CD14-positive monocyte (primary cell): ENCODE results near the gene SELENOK. TPM values are rescaled to one million over a fixed set of nuclear protein-coding genes. Genes with fewer than 3 reads are reported as not detected.

Experiments
- DNase-seq, 3 donors: peaks; one replicate each; pipeline ENCODE4 v3.0.0-alpha.2; 2011 to 2022
- H2AFZ ChIP-seq: 2 replicates; pipeline ENCODE4 v1.6.0; 2012; ENCODE audit warnings: mild to moderate bottlenecking, low read depth, low read length, inconsistent platforms; ENCODE audit not compliant: insufficient read depth, poor library complexity, severe bottlenecking
- H3K27ac ChIP-seq, 2 donors: 1 replicate in 1 of 2; 2 replicates in 1 of 2; pipeline ENCODE4 v1.5.1; 2012 to 2013; ENCODE audit warnings: low read length in 2 of 2, control low read depth in 1 of 2, inconsistent platforms in 1 of 2, low read depth in 1 of 2, mild to moderate bottlenecking in 1 of 2
- H3K27me3 ChIP-seq, 2 donors: one replicate each; pipeline versions ENCODE4 v1.6.0 to v1.6.1; 2011 to 2013; ENCODE audit warnings: low read length in 2 of 2; ENCODE audit not compliant: control insufficient read depth in 2 of 2, insufficient read depth in 2 of 2
- H3K36me3 ChIP-seq, 2 donors: replicated peaks in 1 of 2; 1 replicate in 1 of 2; 2 replicates in 1 of 2; pipeline versions ENCODE4 v1.5.1 to v1.6.1; 2012 to 2013; ENCODE audit warnings: low read length in 2 of 2, control low read depth in 1 of 2, inconsistent platforms in 1 of 2, mild to moderate bottlenecking in 1 of 2; ENCODE audit not compliant: insufficient read depth in 2 of 2, control insufficient read depth in 1 of 2
- H3K4me1 ChIP-seq, 2 donors: 1 replicate in 1 of 2; 2 replicates in 1 of 2; pipeline versions ENCODE4 v1.5.1 to v1.6.1; 2012 to 2013; ENCODE audit warnings: low read length in 2 of 2, control low read depth in 1 of 2, inconsistent platforms in 1 of 2, mild to moderate bottlenecking in 1 of 2, moderate library complexity in 1 of 2; ENCODE audit not compliant: insufficient read depth in 2 of 2, control insufficient read depth in 1 of 2
- H3K4me2 ChIP-seq: replicated peaks from 2 replicates; pipeline ENCODE3; 2012; ENCODE audit warnings: low read length, moderate library complexity, mild to moderate bottlenecking; ENCODE audit not compliant: poor library complexity, severe bottlenecking; ENCODE audit errors: extremely low read depth
- H3K4me3 ChIP-seq, 3 experiments: fragments of 200-600 bp in 1 of 3; sonication (generic) in 1 of 3; replicated peaks in 1 of 3; 1 replicate in 2 of 3; 2 replicates in 1 of 3; pipeline ENCODE4 v1.5.1; 2011 to 2013; ENCODE audit warnings: low read length in 3 of 3, mild to moderate bottlenecking in 3 of 3, control low read depth in 2 of 3, low read depth in 2 of 3, inconsistent platforms in 1 of 3, moderate library complexity in 1 of 3
- H3K79me2 ChIP-seq: 2 replicates; pipeline ENCODE4 v1.6.0; 2012; ENCODE audit warnings: mild to moderate bottlenecking, control low read depth, inconsistent platforms, low read length, moderate library complexity; ENCODE audit not compliant: insufficient read depth
- H3K9ac ChIP-seq: 2 replicates; pipeline ENCODE4 v1.6.0; 2017; ENCODE audit warnings: low read length, mild to moderate bottlenecking; ENCODE audit not compliant: insufficient read depth, poor library complexity, severe bottlenecking
- H3K9me3 ChIP-seq, 2 donors: replicated peaks in 1 of 2; 1 replicate in 1 of 2; 2 replicates in 1 of 2; pipeline versions ENCODE4 v1.5.1 to v1.6.1; 2012 to 2013; ENCODE audit warnings: low read length in 2 of 2, control low read depth in 1 of 2; ENCODE audit not compliant: control insufficient read depth in 1 of 2, insufficient read depth in 1 of 2
- H4K20me1 ChIP-seq: 2 replicates; pipeline ENCODE4 v1.6.0; 2012; ENCODE audit warnings: mild to moderate bottlenecking, low read length, control low read depth, moderate library complexity; ENCODE audit not compliant: insufficient read depth
- H3K27ac Mint-ChIP-seq, 7 donors: one replicate each; pipeline ENCODE4 v1.8.0; 2020; ENCODE audit warnings: mild to moderate bottlenecking in 7 of 7, mixed read lengths in 7 of 7, moderate library complexity in 6 of 7, inconsistent platforms in 2 of 7
- H3K27me3 Mint-ChIP-seq, 3 donors: one replicate each; pipeline ENCODE4 v1.8.0; 2021 to 2022; ENCODE audit warnings: low read depth in 3 of 3, mild to moderate bottlenecking in 3 of 3, mixed read lengths in 3 of 3, moderate library complexity in 3 of 3, inconsistent platforms in 1 of 3
- H3K36me3 Mint-ChIP-seq, 2 donors: one replicate each; pipeline ENCODE4 v1.8.0; 2020; ENCODE audit warnings: mixed read lengths in 2 of 2, inconsistent platforms in 1 of 2, mild to moderate bottlenecking in 1 of 2
- H3K4me1 Mint-ChIP-seq: one replicate; pipeline ENCODE4 v1.8.0; 2020; ENCODE audit warnings: mild to moderate bottlenecking, mixed read lengths
- H3K4me3 Mint-ChIP-seq, 2 donors: one replicate each; pipeline ENCODE4 v1.8.0; 2020; ENCODE audit warnings: mild to moderate bottlenecking in 2 of 2, mixed read lengths in 2 of 2, moderate library complexity in 1 of 2
- H3K9me3 Mint-ChIP-seq, 7 donors: one replicate each; pipeline ENCODE4 v1.8.0; 2020 to 2022; ENCODE audit warnings: mixed read lengths in 7 of 7, mild to moderate bottlenecking in 6 of 7, moderate library complexity in 6 of 7, inconsistent platforms in 2 of 7
- WGBS: methylation state at CpG from one replicate; pipeline ENCODE4 v1.1.5; 2013; ENCODE audit warnings: missing lambda C conversion rate; ENCODE audit not compliant: insufficient coverage; 5-methylcytosine and 5-hydroxymethylcytosine counted together
- intact Hi-C, 2 donors: fragments of 100-400 bp; cut with micrococcal nuclease; formaldehyde crosslinking; loops; one replicate each; pipeline versions ENCODE4 v1.15.0 to v1.15.1; 2023
- polyA plus RNA-seq, 3 donors: library from polyadenylated mRNA; depleted of rRNA in 1 of 3; unstranded in 2 of 3; stranded (reverse) in 1 of 3; fragments of 300-500 nt in 2 of 3; fragments of >200 nt in 1 of 3; fragmentation: Illumina TruSeq in 2 of 3; gene quantifications; 1 replicate in 2 of 3; 2 replicates in 1 of 3; pipeline ENCODE4 v1.2.3, GENCODE V29; 2012 to 2021
- TF ChIP-seq, protein P1 (sequence below): fragments of 200-600 bp; IDR thresholded peaks from one replicate; pipeline ENCODE4 v1.8.0; 2022; ENCODE audit warnings: antibody characterized with exemption, mild to moderate bottlenecking

Gene SELENOK
- polyA plus RNA-seq, 3 donors: 96.4 to 117 (median 105) TPM

DNA sequence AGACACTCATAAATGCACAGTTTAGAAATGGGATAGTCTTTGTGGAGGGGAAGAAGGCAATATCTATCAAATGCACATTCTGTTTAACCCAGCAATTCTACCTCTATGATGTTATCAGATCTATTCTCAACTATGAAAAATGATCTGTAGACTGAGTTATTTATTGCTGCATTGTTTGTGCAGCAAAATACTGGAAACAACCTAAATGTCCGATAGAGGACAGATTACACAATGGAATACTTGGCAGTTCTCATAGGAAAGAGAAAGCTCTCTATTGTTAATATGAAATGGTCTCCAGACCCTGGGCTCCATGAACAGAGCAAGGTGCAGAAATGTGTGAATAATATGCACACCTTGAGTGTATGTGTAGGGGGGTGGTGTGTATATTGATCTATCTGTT lies 49.0 kb upstream of the SELENOK start:
- Histone ChIP-seq H3K36me3 (no peaks in the 10 kb centered on the region), H3K9me3 (peaks cover 6 to 7% of the 10 kb centered on the region in 2 donors), H2AFZ (no peak overlapping the region), H3K27ac (no peak overlapping the region), H3K9ac (no peak overlapping the region), H3K27me3 (peaks cover 3% of the 10 kb centered on the region in 2 donors), H3K79me2 (no peaks in the 10 kb centered on the region), H3K4me1 (no peaks in the 10 kb centered on the region), H3K4me3 (no peak overlapping the region), H3K4me2 (no peak overlapping the region), H4K20me1 (no peaks in the 10 kb centered on the region)
- no CpG with 5 or more reads among the region's 1 CpG for WGBS
- H3K27ac Mint-ChIP-seq: no peak overlapping the region
- peaks cover 2 to 14% (median 10%) of the 10 kb centered on the region in 3 donors for H3K27me3 Mint-ChIP-seq
- no peak for DNase-seq
- peaks cover 0 to 15% (median 8%) of the 10 kb centered on the region in 7 donors for H3K9me3 Mint-ChIP-seq
- TF ChIP-seq, protein P1, sequence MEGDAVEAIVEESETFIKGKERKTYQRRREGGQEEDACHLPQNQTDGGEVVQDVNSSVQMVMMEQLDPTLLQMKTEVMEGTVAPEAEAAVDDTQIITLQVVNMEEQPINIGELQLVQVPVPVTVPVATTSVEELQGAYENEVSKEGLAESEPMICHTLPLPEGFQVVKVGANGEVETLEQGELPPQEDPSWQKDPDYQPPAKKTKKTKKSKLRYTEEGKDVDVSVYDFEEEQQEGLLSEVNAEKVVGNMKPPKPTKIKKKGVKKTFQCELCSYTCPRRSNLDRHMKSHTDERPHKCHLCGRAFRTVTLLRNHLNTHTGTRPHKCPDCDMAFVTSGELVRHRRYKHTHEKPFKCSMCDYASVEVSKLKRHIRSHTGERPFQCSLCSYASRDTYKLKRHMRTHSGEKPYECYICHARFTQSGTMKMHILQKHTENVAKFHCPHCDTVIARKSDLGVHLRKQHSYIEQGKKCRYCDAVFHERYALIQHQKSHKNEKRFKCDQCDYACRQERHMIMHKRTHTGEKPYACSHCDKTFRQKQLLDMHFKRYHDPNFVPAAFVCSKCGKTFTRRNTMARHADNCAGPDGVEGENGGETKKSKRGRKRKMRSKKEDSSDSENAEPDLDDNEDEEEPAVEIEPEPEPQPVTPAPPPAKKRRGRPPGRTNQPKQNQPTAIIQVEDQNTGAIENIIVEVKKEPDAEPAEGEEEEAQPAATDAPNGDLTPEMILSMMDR: no peak
- intact Hi-C loops: no loop called here
- no peaks in the 10 kb centered on the region for H3K36me3 Mint-ChIP-seq
- no peaks in the 10 kb centered on the region for H3K4me1 Mint-ChIP-seq
- no peak overlapping the region for H3K4me3 Mint-ChIP-seq

DNA sequence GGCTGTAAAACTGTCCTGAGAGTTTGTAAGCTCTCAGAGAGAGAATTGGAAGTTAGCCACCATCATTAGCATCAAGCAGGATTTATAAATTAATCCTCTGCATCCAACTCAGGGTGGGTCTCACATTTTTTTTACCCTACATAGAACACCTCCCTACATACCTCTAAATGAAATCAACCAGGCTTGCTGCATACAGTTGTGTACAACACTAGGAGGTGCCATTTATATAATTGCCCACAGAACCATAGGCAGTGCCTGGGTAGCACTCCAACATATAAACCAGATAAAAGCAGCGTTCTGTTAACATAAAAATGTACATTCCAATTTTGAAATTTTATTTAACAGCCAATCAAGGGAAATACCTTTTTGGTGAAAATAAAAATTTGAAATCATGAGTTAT lies 48.2 kb upstream of the SELENOK start:
- H3K27ac Mint-ChIP-seq: no peak overlapping the region
- Histone ChIP-seq H3K36me3 (no peaks in the 10 kb centered on the region), H2AFZ (no peak overlapping the region), H3K9me3 (peaks cover under 1 to 6% of the 10 kb centered on the region in 2 donors), H3K27ac (no peak overlapping the region), H3K9ac (no peak overlapping the region), H3K4me1 (no peaks in the 10 kb centered on the region), H4K20me1 (no peaks in the 10 kb centered on the region), H3K79me2 (no peaks in the 10 kb centered on the region), H3K27me3 (peaks cover 3% of the 10 kb centered on the region in 2 donors), H3K4me3 (no peak overlapping the region), H3K4me2 (no peak overlapping the region)
- no peaks in the 10 kb centered on the region for H3K36me3 Mint-ChIP-seq
- peaks cover 2 to 16% (median 10%) of the 10 kb centered on the region in 3 donors for H3K27me3 Mint-ChIP-seq
- intact Hi-C loops: no loop called here
- TF ChIP-seq, protein P1: no peak
- H3K4me1 Mint-ChIP-seq: no peaks in the 10 kb centered on the region
- no peak for DNase-seq
- no CpG with 5 or more reads among the region's 1 CpG for WGBS
- H3K9me3 Mint-ChIP-seq: peaks cover 3 to 19% (median 13%) of the 10 kb centered on the region in 7 donors
- no peak overlapping the region for H3K4me3 Mint-ChIP-seq
